Activated T-cell treated with anti-CD3 and anti-CD28 coated beads for 1 hour (primary cell): ENCODE data around the gene TNFAIP1.
"Not testable (repeated sequence)": the region's sequence is repeated elsewhere in the genome, so short reads cannot be mapped to it uniquely, and the experiment has no call there.

Source experiments
- DNase-seq: peaks from one replicate; pipeline ENCODE4 v3.0.0-alpha.2; 2020; ENCODE audit warnings: low read depth

The TNFAIP1 gene, protein sequence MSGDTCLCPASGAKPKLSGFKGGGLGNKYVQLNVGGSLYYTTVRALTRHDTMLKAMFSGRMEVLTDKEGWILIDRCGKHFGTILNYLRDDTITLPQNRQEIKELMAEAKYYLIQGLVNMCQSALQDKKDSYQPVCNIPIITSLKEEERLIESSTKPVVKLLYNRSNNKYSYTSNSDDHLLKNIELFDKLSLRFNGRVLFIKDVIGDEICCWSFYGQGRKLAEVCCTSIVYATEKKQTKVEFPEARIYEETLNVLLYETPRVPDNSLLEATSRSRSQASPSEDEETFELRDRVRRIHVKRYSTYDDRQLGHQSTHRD

GRCh38 chr17:28335201-28335958 lies at the start of gene TNFAIP1, which contains the start of gene IFT20:
Gene TNFAIP1, plus strand, starts transcription at chr17:28335761. Its CDS starts 3,761 bp downstream, at chr17:28339522.
Gene IFT20, minus strand, starts transcription at chr17:28335472. Its CDS starts 3,487 bp downstream, at chr17:28331985.
- DNase-seq: peak; percentile 92

DNA sequence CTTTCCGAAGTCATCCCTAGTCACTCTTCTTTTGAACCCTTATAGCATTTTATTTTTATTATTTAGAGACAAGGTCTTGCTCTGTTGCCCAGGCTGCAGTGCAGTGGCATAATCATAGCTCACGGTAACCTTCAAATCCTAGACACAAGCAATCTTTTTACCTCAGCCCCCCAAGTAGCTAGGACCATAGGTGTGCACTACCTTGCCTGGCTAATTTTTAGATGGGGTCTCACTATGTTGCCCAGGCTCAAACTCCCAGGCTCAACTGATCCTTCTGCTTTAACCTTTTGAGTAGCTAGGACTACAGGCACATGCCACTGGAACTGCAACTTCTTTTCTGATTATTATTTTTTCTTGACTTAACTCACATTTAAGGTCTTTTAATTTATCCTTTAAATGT lies 49.6 kb upstream of the TNFAIP1 start:
- no peak for DNase-seq

- no peak for DNase-seq
Observed at GRCh38 chr17:28290703-28291102, 44.9 kb upstream of the TNFAIP1 start.

DNA sequence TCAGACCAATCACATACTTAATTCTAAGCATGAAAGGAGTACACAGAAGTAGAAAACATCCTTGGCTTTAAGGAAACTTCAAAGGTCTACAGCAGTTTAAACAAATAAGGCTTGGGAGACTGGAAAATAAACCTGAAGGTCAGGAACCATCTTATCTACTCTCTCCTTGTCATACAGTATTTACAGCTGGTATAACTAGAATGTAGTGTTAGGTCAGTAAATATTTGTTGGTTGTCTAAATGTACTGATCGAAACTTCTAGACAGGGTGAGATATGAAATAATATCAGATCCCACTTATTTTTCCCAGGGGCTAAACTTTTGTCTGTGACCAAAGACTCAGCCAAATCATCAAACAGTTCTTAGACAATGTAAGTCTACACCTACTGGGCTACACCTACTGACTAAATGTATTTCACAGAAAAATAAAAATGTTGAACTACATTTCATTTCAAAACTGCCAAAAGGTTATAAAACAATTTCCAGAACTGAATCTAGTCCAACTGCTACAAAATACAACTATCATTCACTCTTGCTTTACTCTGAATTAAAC lies 43.7 kb upstream of the TNFAIP1 start:
- no peak for DNase-seq

GRCh38 chr17:28292878-28293277 lies 42.7 kb upstream of the TNFAIP1 start:
- DNase-seq: not testable (repeated sequence)

- no peak for DNase-seq
Observed at GRCh38 chr17:28293994-28294393, 41.6 kb upstream of the TNFAIP1 start.

DNA sequence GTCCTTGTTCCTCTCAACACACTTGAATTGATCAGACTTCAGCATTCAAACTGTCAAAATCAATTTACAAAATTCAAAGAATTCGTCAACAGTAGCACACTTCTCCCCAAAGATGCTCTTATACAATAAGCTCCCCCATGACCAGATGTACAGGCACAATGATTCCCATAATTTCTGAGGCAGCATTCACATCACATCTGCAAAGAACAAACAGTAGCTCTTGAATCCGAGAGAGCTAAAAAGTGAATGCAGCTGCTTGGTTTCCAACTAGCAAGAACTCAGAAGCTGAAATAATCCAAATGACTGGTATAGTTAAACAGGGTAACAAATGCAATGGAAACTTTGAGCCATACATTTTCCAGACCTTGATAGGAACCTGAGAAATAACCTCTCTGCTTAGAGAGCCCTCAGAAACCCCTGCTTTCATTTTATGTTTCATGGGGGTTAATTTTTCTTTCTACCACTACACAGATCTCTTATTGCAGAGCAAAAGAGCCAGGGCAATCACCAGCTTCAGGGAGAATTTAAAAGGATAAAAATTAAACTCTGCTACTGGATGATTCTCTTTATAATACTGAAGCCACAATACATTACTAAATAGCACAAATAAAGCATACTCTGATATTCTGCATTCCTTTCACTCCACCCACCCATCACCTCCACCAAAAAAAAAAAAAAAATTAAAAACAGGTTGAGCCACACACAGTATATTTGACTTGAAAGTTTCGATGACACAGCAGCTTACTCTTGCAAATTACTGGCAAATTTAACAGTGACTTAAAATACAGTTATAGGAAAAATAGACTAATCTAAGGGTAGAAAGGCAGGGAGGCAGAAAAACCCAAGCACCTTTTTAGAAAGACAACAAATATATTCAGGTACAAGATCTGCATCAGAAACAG lies 39.6 kb upstream of the TNFAIP1 start:
- no peak for DNase-seq

GRCh38 chr17:28298449-28298848 lies 37.1 kb upstream of the TNFAIP1 start:
- DNase-seq: no peak

- no peak for DNase-seq
Observed at GRCh38 chr17:28306954-28307401, 28.6 kb upstream of the TNFAIP1 start.

- no peak for DNase-seq
Observed at GRCh38 chr17:28313841-28314240, 21.7 kb upstream of the TNFAIP1 start.

GRCh38 chr17:28315846-28316705 lies 19.5 kb upstream of the TNFAIP1 start:
- no peak for DNase-seq

DNA sequence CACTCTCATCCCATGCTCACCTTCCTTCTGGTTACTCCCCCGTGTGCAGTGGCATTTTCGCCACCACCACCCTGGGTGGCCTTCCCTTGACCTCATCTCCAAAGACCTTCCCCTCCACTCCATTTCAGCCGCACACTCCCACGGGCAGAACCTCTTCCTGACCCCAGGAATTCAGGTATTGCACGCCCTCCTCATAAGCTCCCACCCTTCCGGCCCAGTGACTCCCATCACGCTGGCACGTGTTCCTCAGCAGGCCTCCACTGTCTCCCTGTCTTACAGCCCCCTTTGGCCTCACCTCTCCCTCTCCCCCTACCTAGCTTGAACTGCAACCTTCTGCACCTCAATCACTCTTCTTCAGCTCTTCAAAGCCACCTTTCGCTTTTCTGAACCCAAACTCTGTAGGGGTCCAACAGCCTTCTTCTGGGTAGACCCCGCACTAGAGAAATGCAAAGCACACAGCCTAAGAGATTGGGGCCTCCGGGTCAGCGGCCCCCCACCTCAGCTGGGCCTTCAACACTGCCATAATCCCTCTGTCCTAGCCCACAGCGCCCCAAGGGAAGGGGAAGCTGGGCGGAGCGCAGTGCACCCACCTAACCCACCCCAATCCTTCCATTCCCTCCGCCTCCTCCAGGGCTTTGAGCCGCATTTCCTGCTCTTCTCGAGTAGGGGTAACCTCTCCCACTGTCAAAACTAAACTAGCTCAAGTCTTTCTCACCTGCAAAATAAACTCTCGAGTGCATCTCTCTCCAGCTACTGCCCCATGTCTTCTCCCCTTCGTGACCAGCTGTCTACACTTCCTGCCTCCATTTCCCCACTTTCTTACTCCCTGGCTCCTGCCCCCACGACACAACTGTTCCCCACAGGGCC lies 18.2 kb upstream of the TNFAIP1 start:
- no peak for DNase-seq

GRCh38 chr17:28317966-28318758 lies 17.4 kb upstream of the TNFAIP1 start:
- no peak for DNase-seq

DNA sequence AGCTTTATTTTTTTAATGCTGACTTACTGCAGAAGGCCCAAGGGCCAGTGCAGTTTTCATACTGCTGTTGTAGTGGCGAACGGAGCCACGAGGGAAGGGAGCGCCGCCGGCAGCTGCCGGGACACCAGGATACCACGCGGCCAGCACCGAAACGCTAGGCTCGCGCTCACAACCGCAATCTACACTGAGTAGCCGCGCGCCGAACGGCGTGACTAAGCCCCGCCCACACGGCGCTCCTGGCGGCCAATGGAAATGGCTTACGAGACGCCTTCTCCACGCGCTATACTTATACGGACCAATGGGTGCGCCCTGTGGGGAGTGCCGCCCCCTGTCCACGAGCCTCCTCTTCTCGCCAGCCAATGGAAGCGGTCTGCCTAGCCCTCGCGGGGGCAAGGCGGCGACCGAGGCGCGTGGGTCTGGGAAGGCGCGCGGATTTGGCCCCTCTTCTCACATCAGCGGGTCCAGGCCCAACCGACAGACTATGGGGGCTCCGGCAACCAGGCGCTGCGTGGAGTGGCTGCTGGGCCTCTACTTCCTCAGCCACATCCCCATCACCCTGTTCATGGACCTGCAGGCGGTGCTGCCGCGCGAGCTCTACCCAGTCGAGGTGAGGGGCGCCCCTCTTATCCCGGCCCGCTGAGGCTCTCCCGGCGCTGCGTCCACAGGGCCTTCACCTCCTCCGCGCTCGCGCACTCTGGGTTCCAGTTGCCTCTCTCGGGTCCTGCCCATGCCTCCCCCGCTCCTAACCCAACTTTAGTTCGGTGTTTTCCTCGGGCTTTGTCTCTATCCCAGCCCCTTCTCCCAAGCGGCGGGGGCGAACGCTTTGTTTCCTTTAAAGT lies 16.6 kb upstream of the TNFAIP1 start, which contains the start of gene TMEM97:
TMEM97 (plus strand) TSS at position 442 of the 839 bp plus-strand sequence; CDS start at position 482, 40 bp downstream.
- DNase-seq: peak; percentile 91

DNA sequence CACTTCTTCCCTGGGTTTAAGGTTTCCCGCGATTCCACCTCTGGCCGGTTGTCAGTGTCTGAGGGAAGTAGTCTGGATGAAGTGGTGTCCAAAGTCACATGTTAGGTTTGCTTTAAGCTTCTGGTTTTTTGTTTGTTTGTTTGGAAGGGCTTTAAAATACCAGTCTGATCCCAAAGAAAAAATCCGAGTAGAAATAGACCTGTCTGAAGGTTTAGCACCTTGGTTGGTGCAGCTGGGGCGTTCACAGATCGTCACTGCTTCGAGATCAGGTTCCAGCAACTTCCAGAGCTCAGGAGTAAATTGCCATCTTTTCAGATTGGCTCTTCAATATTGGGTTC lies 16.0 kb upstream of the TNFAIP1 start:
- no peak for DNase-seq

DNA sequence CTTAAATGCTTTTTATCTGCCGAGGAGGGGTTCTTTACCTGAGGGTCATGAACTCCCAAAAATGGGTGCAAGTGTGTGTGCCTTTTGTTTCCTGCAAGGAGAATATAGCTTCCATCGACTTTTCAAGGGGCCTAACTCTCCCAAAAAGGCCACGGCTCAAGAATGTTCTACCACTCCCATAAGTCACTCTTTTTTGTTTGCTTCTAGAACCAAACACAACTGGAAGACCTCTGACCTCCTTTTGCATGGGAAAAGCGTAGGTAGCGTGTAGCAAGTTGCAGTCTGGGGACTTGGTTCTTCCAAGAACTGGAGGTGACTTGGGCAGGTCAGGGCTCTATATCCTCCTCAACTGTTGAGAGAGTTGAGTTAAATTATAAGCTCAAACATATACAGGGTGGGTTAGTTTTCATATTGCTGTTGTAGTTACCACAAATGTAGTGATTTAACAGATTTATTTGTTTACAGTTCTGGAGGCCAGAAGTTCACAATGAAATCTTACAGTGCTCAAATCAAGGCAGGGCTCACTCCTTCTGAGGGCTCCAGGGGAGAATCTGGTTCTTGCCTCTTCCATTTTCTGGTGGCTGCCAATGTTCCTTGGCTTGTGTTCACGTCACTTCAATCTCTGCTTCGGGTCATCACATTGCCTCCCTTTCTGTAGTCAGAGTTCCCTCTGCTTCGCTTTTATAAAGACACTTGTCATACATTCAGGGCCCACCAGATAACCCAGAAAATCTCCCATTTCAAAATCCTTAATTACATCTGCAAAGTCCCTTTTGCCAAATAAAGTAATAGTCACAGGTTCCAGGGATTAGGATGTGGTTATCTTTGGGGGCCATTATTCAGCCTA lies 15.1 kb upstream of the TNFAIP1 start:
- no peak for DNase-seq

- no peak for DNase-seq
Observed at GRCh38 chr17:28324267-28324745, 11.3 kb upstream of the TNFAIP1 start.
